ENCODE measurements around the gene BICDL2.

GRCh38 chr16:2991566-2992261 is 45.0 kb downstream of the BICDL2 start:
- no peak for TF ChIP-seq ZNF354B (CRISPR knock-in tag; IDR thresholded peaks at IDR 0.05)
- TF ChIP-seq, protein P1, sequence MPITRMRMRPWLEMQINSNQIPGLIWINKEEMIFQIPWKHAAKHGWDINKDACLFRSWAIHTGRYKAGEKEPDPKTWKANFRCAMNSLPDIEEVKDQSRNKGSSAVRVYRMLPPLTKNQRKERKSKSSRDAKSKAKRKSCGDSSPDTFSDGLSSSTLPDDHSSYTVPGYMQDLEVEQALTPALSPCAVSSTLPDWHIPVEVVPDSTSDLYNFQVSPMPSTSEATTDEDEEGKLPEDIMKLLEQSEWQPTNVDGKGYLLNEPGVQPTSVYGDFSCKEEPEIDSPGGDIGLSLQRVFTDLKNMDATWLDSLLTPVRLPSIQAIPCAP (CRISPR knock-in tag; IDR thresholded peaks at IDR 0.05; ENCODE audit: borderline replicate concordance), result no peak
- TF ChIP-seq REST (IDR thresholded peaks at IDR 0.05; ENCODE audit: borderline replicate concordance), result no peak
- no peak for TF ChIP-seq REST (CRISPR knock-in tag; IDR thresholded peaks at IDR 0.05; ENCODE audit: low read depth)
- no peak for TF ChIP-seq ZBTB17 (CRISPR knock-in tag; IDR thresholded peaks at IDR 0.05)
- no peak for TF ChIP-seq EP300 (IDR thresholded peaks at IDR 0.05; ENCODE audit: low read length)
- no peak for TF ChIP-seq MAFF (IDR thresholded peaks at IDR 0.05; ENCODE audit: low read length)
- no peak for TF ChIP-seq ZNF232 (CRISPR knock-in tag; IDR thresholded peaks at IDR 0.05)
- TF ChIP-seq, protein P2, sequence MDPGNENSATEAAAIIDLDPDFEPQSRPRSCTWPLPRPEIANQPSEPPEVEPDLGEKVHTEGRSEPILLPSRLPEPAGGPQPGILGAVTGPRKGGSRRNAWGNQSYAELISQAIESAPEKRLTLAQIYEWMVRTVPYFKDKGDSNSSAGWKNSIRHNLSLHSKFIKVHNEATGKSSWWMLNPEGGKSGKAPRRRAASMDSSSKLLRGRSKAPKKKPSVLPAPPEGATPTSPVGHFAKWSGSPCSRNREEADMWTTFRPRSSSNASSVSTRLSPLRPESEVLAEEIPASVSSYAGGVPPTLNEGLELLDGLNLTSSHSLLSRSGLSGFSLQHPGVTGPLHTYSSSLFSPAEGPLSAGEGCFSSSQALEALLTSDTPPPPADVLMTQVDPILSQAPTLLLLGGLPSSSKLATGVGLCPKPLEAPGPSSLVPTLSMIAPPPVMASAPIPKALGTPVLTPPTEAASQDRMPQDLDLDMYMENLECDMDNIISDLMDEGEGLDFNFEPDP (CRISPR knock-in tag; IDR thresholded peaks at IDR 0.05), result no peak
- no peak for TF ChIP-seq E4F1 (CRISPR knock-in tag; IDR thresholded peaks at IDR 0.05; ENCODE audit: borderline replicate concordance)
- no peak for TF ChIP-seq EZH2 (IDR thresholded peaks at IDR 0.05; ENCODE audit: borderline replicate concordance, low read depth, low read length)

Data from K562 (cell line).